ENCODE results near the gene GET3. TPM values are rescaled to one million over a fixed set of nuclear protein-coding genes. Genes with fewer than 3 reads are reported as not detected.
A peak's percentile ranks its signal among the peaks of the same experiment; 100 is the strongest.

The GET3 gene
- total RNA-seq, 1 experiment from 2014 or later, result 110 TPM

GRCh38 chr19:12757544-12758274, 20.4 kb downstream of the GET3 start (continued):
- TF ChIP-seq ZNF281 (CRISPR knock-in tag; IDR thresholded peaks at IDR 0.05), result no peak
- TF ChIP-seq OVOL2 (CRISPR knock-in tag; IDR thresholded peaks at IDR 0.05; ENCODE audit: borderline replicate concordance), result no peak
- TF ChIP-seq ZNF121 (CRISPR knock-in tag; IDR thresholded peaks at IDR 0.05), result peak; percentile 65
- TF ChIP-seq SP1 (CRISPR knock-in tag; conservative IDR thresholded peaks at IDR 0.05), result peak; percentile 30; the same call in 1 of the 2 replicates
- no peak for TF ChIP-seq NR1H2 (CRISPR knock-in tag; IDR thresholded peaks at IDR 0.05)
- no peak for TF ChIP-seq CREB1 (CRISPR knock-in tag; IDR thresholded peaks at IDR 0.05)
- TF ChIP-seq ATF1 (CRISPR knock-in tag; IDR thresholded peaks at IDR 0.05), result no peak
- TF ChIP-seq TCF7 (CRISPR knock-in tag; IDR thresholded peaks at IDR 0.05; ENCODE audit: low read depth), result no peak
- TF ChIP-seq E2F5 (CRISPR knock-in tag; IDR thresholded peaks at IDR 0.05), result no peak
- TF ChIP-seq GTF2I (CRISPR knock-in tag; conservative IDR thresholded peaks at IDR 0.05), result no peak
- 0 out of 2 replicates have a peak, but pooled peaks have one; percentile 76 for TF ChIP-seq KAT7 (CRISPR knock-in tag; IDR thresholded peaks at IDR 0.05; ENCODE audit: borderline replicate concordance)
- no peak for TF ChIP-seq IRF1 (CRISPR knock-in tag; IDR thresholded peaks at IDR 0.05)
- no peak for TF ChIP-seq IRF2 (CRISPR knock-in tag; IDR thresholded peaks at IDR 0.05; ENCODE audit: borderline replicate concordance, low read depth)
- TF ChIP-seq EMX1 (CRISPR knock-in tag; IDR thresholded peaks at IDR 0.05), result peak; percentile 80; the same call in 1 of the 2 replicates
- TF ChIP-seq ZNF317 (CRISPR knock-in tag; IDR thresholded peaks at IDR 0.05; ENCODE audit: borderline replicate concordance, low read depth), result no peak
- TF ChIP-seq ZMAT4 (CRISPR knock-in tag; IDR thresholded peaks at IDR 0.05), result no peak
- TF ChIP-seq SMAD4 (CRISPR knock-in tag; IDR thresholded peaks at IDR 0.05), result no peak
- peak; percentile 66; the same call in 1 of the 2 replicates for TF ChIP-seq ERG (CRISPR knock-in tag; IDR thresholded peaks at IDR 0.05)
- TF ChIP-seq ATF2 (CRISPR knock-in tag; IDR thresholded peaks at IDR 0.05; ENCODE audit: borderline replicate concordance, low read depth), result no peak
- no peak for TF ChIP-seq NR2C2 (CRISPR knock-in tag; IDR thresholded peaks at IDR 0.05)
- no peak for TF ChIP-seq ZNF512 (CRISPR knock-in tag; IDR thresholded peaks at IDR 0.05; ENCODE audit: borderline replicate concordance)
- 0 out of 2 replicates have a peak, but pooled peaks have one; percentile 31 for TF ChIP-seq FOXK1 (CRISPR knock-in tag; IDR thresholded peaks at IDR 0.05)
- TF ChIP-seq CREM (CRISPR knock-in tag; IDR thresholded peaks at IDR 0.05), result peak; percentile 53; the same call in 1 of the 2 replicates
- TF ChIP-seq RELA (CRISPR knock-in tag; IDR thresholded peaks at IDR 0.05; ENCODE audit: borderline replicate concordance), result no peak
- TF ChIP-seq ZBTB43 (CRISPR knock-in tag; IDR thresholded peaks at IDR 0.05), result no peak
